Cardiac muscle cell (in vitro differentiated cells and primary cell): ENCODE data around the gene KLF15. TPM values are rescaled to one million over a fixed set of nuclear protein-coding genes. Genes with fewer than 3 reads are reported as not detected.
A peak's percentile ranks its signal among the peaks of the same experiment; 100 is the strongest.

Experiments
- DNase-seq, 2 donors: peaks; one replicate each; pipeline versions ENCODE4 v3.0.0 to v3.0.0-alpha.2; 2010 to 2017; ENCODE audit warnings: low read depth in 1 of 2, low spot score in 1 of 2
- H3K27ac ChIP-seq: fragments of 200-600 bp; sonication (generic); 2 replicates; pipeline ENCODE4 v1.5.1; 2016
- H3K27me3 ChIP-seq: fragments of 200-600 bp; sonication (generic); 2 replicates; pipeline ENCODE4 v1.6.0; 2016; ENCODE audit warnings: control low read depth
- H3K36me3 ChIP-seq: fragments of 200-600 bp; sonication (generic); 2 replicates; pipeline ENCODE4 v1.5.1; 2016; ENCODE audit warnings: control low read depth
- H3K4me1 ChIP-seq: fragments of 200-600 bp; sonication (generic); 2 replicates; pipeline ENCODE4 v1.8.1; 2017; ENCODE audit warnings: low read depth, mild to moderate bottlenecking, mixed run types
- H3K4me3 ChIP-seq: fragments of 200-600 bp; sonication (generic); 2 replicates; pipeline ENCODE4 v1.5.1; 2016; ENCODE audit warnings: mild to moderate bottlenecking
- H3K9me3 ChIP-seq: fragments of 200-600 bp; sonication (generic); 2 replicates; pipeline ENCODE4 v1.5.1; 2017; ENCODE audit warnings: low read depth, mild to moderate bottlenecking, control low read depth
- CTCF ChIP-seq: IDR thresholded peaks from 2 replicates; pipeline ENCODE4 v1.5.1; 2012; ENCODE audit warnings: low read depth, mild to moderate bottlenecking, low read length
- polyA plus RNA-seq: library from polyadenylated mRNA; unstranded; fragments of >200 nt; fragmentation: Nextera tagmentation; extraction: Ambion mirVana; gene quantifications from 2 replicates; pipeline ENCODE4 v1.2.1, GENCODE V29; 2016
- total RNA-seq: library from RNA; depleted of rRNA; stranded (reverse); fragments of >200 nt; gene quantifications from 2 replicates; pipeline ENCODE4 v1.2.3, GENCODE V29; 2016

The KLF15 gene
- total and polyA plus RNA-seq, 2 experiments from 2014 or later: 0.75 to 16.5 TPM

DNA sequence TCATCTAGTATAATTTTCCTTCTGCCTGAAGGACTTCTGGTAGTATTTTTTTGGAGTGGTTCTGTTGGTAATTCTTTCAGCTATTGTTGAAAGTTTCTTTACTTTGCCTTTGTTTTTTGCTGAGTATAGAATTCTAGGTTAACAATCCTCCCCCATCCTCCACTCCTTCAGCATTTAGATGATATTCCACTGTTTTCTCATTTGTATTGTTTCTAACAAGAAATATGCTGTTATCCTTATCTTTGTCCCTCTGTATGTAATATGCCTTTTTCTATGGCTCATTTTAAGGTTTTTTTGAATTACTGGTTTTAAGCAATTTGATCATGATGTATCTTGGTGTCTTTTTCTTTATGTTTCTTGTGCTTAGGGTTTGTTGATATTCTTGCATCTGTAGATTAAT, 53.9 kb downstream of the KLF15 start:
- Histone ChIP-seq H3K4me3 (no peak overlapping the region), H3K27me3 (no peaks in the 10 kb centered on the region)
- no peak for TF ChIP-seq CTCF

DNA sequence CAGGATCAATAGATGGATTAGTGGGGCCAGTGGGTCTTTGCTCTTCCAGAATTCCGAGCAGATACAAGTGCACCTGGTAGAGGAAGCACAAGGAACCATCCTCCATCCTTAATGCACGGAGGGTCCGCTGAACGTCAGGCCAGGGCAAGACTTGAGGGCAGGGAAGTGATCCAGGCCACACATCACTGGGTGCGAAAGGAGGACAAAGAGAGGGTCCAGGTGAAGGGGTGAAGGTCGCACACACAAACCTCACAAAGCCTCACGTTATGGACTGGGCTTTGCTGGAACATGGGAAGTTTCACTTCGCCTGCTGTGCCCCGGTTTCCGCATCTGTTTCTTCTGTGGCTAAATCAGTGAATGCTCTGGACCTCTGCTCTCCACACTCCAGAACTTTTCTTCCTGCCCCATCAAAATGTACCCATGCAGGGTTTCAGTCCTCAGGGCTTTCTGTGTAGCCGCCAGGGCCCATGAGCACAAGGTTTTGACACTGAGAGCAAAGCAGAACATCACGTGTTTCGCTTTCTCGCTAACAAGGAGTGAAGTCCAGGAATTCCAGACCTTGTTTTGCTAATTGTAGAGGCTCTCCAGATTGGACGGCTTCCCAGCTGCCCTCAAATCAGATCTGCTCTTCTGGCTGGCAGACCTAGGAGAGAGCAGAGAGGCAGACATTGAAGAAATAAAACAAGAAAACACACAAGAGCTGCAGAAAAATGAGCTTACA, 56.3 kb downstream of the KLF15 start:
- no peak overlapping the region for H3K27ac ChIP-seq
- H3K4me1 ChIP-seq: no peaks in the 10 kb centered on the region
- TF ChIP-seq CTCF: no peak
- H3K27me3 ChIP-seq: no peaks in the 10 kb centered on the region
- H3K4me3 ChIP-seq: no peak overlapping the region
- DNase-seq: peak in 1 of 2 donors; percentile 77
- no peaks in the 10 kb centered on the region for H3K9me3 ChIP-seq
- H3K36me3 ChIP-seq: no peaks in the 10 kb centered on the region

More for the DNA sequence above, 53.9 kb downstream of the KLF15 start:
- no peaks in the 10 kb centered on the region for H3K4me1 ChIP-seq
- H3K27ac ChIP-seq: no peak overlapping the region
- DNase-seq: no peak
- no peaks in the 10 kb centered on the region for H3K36me3 ChIP-seq
- H3K9me3 ChIP-seq: no peaks in the 10 kb centered on the region

- no peak overlapping the region for H3K27ac ChIP-seq
- H3K9me3 ChIP-seq: no peaks in the 10 kb centered on the region
- H3K4me1 ChIP-seq: no peaks in the 10 kb centered on the region
- H3K36me3 ChIP-seq: no peaks in the 10 kb centered on the region
- TF ChIP-seq CTCF: no peak
- H3K27me3 ChIP-seq: no peaks in the 10 kb centered on the region
- H3K4me3 ChIP-seq: no peak overlapping the region
- no peak for DNase-seq
These were observed 57.0 kb downstream of the KLF15 start for GRCh38 chr3:126300001-126300760.

DNA sequence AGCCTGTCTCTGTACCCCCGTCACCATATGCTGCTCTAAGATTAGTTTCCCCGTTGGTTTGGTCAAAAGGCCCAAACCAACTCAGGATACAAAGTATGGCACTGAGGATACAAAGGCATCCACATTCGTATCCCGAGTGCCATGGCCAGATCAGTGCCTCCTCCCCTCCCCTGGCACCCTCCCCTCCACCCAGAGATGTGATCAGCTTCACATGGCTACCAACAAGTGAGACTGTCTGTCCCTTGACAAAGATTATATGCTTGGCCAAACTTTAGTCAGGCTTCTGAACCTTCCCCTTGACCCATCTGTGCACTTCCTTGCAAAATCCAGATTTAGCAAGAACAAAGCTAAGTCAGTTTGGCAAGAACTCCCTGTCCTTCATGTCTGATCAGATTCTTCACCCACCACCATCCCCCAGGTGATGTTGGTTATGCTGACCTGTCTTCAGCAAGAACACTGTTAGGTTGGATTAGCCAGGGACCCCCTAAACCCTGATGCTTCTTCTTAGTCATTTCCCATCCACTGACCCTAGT, 61.7 kb downstream of the KLF15 start:
- Histone ChIP-seq H3K4me1 (no peaks in the 10 kb centered on the region), H3K27me3 (no peaks in the 10 kb centered on the region), H3K27ac (no peak overlapping the region), H3K4me3 (no peak overlapping the region), H3K9me3 (no peaks in the 10 kb centered on the region), H3K36me3 (no peaks in the 10 kb centered on the region)
- no peak for TF ChIP-seq CTCF
- no peak for DNase-seq

GRCh38 chr3:126294211-126294808, 62.9 kb downstream of the KLF15 start:
- H3K27ac ChIP-seq: no peak overlapping the region
- H3K4me3 ChIP-seq: no peak overlapping the region
- H3K27me3 ChIP-seq: no peaks in the 10 kb centered on the region
- no peaks in the 10 kb centered on the region for H3K9me3 ChIP-seq
- H3K36me3 ChIP-seq: no peaks in the 10 kb centered on the region
- DNase-seq: no peak
- no peaks in the 10 kb centered on the region for H3K4me1 ChIP-seq
- TF ChIP-seq CTCF: no peak
